OCI-LY1 (cell line): ENCODE results near the gene GRIA4.

Source experiments
- EZH2 ChIP-seq: fragments of 200-600 bp; sonication (generic), shearing (Covaris generic); IDR thresholded peaks from 2 replicates; pipeline ENCODE4 v1.8.0; 2017; ENCODE audit warnings: borderline replicate concordance, mixed run types, mild to moderate bottlenecking, antibody characterized with exemption, low read length, moderate library complexity, mixed read lengths
- TF ChIP-seq, protein P1 (sequence below): fragments of 200-600 bp; sonication (generic), shearing (Covaris generic); IDR thresholded peaks from 2 replicates; pipeline ENCODE4 v1.5.1; 2017; ENCODE audit warnings: mild to moderate bottlenecking, antibody characterized with exemption, low read length, moderate library complexity, mixed read lengths

GRCh38 chr11:105857728-105858127, 247.9 kb downstream of the GRIA4 start:
- TF ChIP-seq, protein P1, sequence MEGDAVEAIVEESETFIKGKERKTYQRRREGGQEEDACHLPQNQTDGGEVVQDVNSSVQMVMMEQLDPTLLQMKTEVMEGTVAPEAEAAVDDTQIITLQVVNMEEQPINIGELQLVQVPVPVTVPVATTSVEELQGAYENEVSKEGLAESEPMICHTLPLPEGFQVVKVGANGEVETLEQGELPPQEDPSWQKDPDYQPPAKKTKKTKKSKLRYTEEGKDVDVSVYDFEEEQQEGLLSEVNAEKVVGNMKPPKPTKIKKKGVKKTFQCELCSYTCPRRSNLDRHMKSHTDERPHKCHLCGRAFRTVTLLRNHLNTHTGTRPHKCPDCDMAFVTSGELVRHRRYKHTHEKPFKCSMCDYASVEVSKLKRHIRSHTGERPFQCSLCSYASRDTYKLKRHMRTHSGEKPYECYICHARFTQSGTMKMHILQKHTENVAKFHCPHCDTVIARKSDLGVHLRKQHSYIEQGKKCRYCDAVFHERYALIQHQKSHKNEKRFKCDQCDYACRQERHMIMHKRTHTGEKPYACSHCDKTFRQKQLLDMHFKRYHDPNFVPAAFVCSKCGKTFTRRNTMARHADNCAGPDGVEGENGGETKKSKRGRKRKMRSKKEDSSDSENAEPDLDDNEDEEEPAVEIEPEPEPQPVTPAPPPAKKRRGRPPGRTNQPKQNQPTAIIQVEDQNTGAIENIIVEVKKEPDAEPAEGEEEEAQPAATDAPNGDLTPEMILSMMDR = no peak
- no peak for TF ChIP-seq EZH2
